Panc1 (cell line): ENCODE data around the gene SORBS1. TPM values are rescaled to one million over a fixed set of nuclear protein-coding genes. Genes with fewer than 3 reads are reported as not detected.
A peak's percentile ranks its signal among the peaks of the same experiment; 100 is the strongest.

Experiments used
- ATAC-seq: fragments of 200-7000 bp; cut with Tn5 transposase; 2 replicates; pipeline ENCODE4 v1.9.1; 2020; ENCODE audit warnings: mild to moderate bottlenecking, moderate library complexity
- BruUV-seq: library from RNA; stranded (reverse); fragments of 400-500 nt; replicated peaks from 2 replicates; lab custom pipeline; 2021; lab: Mats Ljungman, UMichigan
- CTCF ChIA-PET: fragments of 300-600 bp; sonication (Branson Sonifier 250); formaldehyde crosslinking; loops from one replicate; lab custom pipeline; 2022; ENCODE audit warnings: antibody characterized with exemption; lab: Charles Lee
- POLR2A ChIA-PET: fragments of 300-600 bp; sonication (Branson Sonifier 250); formaldehyde crosslinking; loops from one replicate; lab custom pipeline; 2022; ENCODE audit warnings: antibody characterized with exemption; lab: Charles Lee
- DNase-seq: peaks from one replicate; pipeline ENCODE4 v3.0.0-alpha.2; 2010; ENCODE audit warnings: low read depth, low spot score
- H3K27ac ChIP-seq: 2 replicates; pipeline ENCODE4 v1.5.1; 2011; ENCODE audit warnings: mild to moderate bottlenecking, low read length, inconsistent platforms
- H3K27me3 ChIP-seq: fragments of 200-500 bp; sonication (Bioruptor generic); 2 replicates; pipeline ENCODE4 v1.6.0; 2014; ENCODE audit warnings: low read length, inconsistent platforms; ENCODE audit not compliant: control insufficient read depth, insufficient read depth
- H3K36me3 ChIP-seq: fragments of 200-500 bp; sonication (Bioruptor generic); 2 replicates; pipeline ENCODE4 v1.5.1; 2014; ENCODE audit warnings: inconsistent platforms, mild to moderate bottlenecking, low read length, moderate library complexity; ENCODE audit not compliant: control insufficient read depth, insufficient read depth
- H3K4me1 ChIP-seq: 2 replicates; pipeline ENCODE4 v1.5.1; 2011; ENCODE audit warnings: inconsistent platforms, mild to moderate bottlenecking, low read length, moderate library complexity; ENCODE audit not compliant: control insufficient read depth, insufficient read depth
- H3K4me3 ChIP-seq, 2 experiments: 2 replicates each; pipeline ENCODE4 v1.5.1; 2011 to 2012; ENCODE audit warnings: low read depth in 2 of 2, low read length in 2 of 2, mild to moderate bottlenecking in 2 of 2, inconsistent platforms in 1 of 2, moderate library complexity in 1 of 2
- H3K9me3 ChIP-seq: fragments of 200-500 bp; sonication (Bioruptor generic); 2 replicates; pipeline ENCODE4 v1.5.1; 2014; ENCODE audit warnings: low read depth, mild to moderate bottlenecking, inconsistent platforms, low read length, moderate library complexity; ENCODE audit not compliant: control insufficient read depth, insufficient read depth
- POLR2AphosphoS5 ChIP-seq: IDR thresholded peaks from 2 replicates; pipeline ENCODE4 v1.6.1; 2012; ENCODE audit warnings: mild to moderate bottlenecking, low read depth, low read length, moderate library complexity
- REST ChIP-seq, 2 experiments: IDR thresholded peaks; 2 replicates each; pipeline ENCODE4 v1.6.1; 2011 to 2012; ENCODE audit warnings: low read depth in 2 of 2, control low read depth in 1 of 2, low read length in 1 of 2, mild to moderate bottlenecking in 1 of 2, moderate library complexity in 1 of 2; ENCODE audit not compliant: insufficient read depth in 1 of 2
- SIN3A ChIP-seq: IDR thresholded peaks from 2 replicates; pipeline ENCODE4 v1.6.1; 2012; ENCODE audit warnings: low read depth, mild to moderate bottlenecking, low read length, moderate library complexity, borderline replicate concordance; ENCODE audit not compliant: insufficient read depth
- TCF7L2 ChIP-seq: IDR thresholded peaks from 2 replicates; pipeline ENCODE4 v1.6.1; 2011; ENCODE audit warnings: mild to moderate bottlenecking, low read depth, low read length, inconsistent platforms
- in situ Hi-C: cut with HindIII; loops from 2 replicates; pipeline ENCODE4 v1.10.0; 2016; ENCODE audit warnings: low sequenced_read_pairs, low pct_unique_long_range_greater_than_20kb
- intact Hi-C: fragments of 100-400 bp; cut with micrococcal nuclease; formaldehyde crosslinking; loops from one replicate; pipeline ENCODE4 v1.10.0; 2022; ENCODE audit not compliant: unreplicated experiment
- total RNA-seq: library from RNA; stranded (reverse); gene quantifications from one replicate; pipeline ENCODE4 v1.2.1, GENCODE V29; 2021; ENCODE audit not compliant: unreplicated experiment
- TF ChIP-seq, protein P1 (sequence below): fragments of 450-650 bp; IDR thresholded peaks from 2 replicates; pipeline ENCODE4 v1.5.1; 2017; ENCODE audit warnings: mild to moderate bottlenecking

SORBS1 gene
- total RNA-seq, 1 experiment from 2014 or later: 29.4 TPM

GRCh38 chr10:95478935-95479334 lies 82.2 kb downstream of the SORBS1 start:
- TF ChIP-seq POLR2AphosphoS5 (no peak), TCF7L2 (no peak), REST (IDR thresholded peaks at IDR 0.05; ENCODE audit: insufficient read depth in 1 of 2, low read depth in 2 of 2, low read length in 1 of 2) (no peak), SIN3A (no peak)
- TF ChIP-seq, protein P1, sequence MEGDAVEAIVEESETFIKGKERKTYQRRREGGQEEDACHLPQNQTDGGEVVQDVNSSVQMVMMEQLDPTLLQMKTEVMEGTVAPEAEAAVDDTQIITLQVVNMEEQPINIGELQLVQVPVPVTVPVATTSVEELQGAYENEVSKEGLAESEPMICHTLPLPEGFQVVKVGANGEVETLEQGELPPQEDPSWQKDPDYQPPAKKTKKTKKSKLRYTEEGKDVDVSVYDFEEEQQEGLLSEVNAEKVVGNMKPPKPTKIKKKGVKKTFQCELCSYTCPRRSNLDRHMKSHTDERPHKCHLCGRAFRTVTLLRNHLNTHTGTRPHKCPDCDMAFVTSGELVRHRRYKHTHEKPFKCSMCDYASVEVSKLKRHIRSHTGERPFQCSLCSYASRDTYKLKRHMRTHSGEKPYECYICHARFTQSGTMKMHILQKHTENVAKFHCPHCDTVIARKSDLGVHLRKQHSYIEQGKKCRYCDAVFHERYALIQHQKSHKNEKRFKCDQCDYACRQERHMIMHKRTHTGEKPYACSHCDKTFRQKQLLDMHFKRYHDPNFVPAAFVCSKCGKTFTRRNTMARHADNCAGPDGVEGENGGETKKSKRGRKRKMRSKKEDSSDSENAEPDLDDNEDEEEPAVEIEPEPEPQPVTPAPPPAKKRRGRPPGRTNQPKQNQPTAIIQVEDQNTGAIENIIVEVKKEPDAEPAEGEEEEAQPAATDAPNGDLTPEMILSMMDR: no peak
- Histone ChIP-seq H3K4me1 (peaks cover 28% of the 10 kb centered on the region), H3K9me3 (no peaks in the 10 kb centered on the region), H3K27ac (0 out of 2 replicates have a peak overlapping the region, but pooled peaks have one; percentile 2), H3K36me3 (no peaks in the 10 kb centered on the region), H3K4me3 (no peak overlapping the region), H3K27me3 (no peaks in the 10 kb centered on the region)
- DNase-seq (no peak), ATAC-seq (no peak)
- CTCF ChIA-PET: interaction anchor here (0.9 kb wide), 1 partner anchor 449 kb away, joined by 11 read pairs; no protein-coding TSS in a partner anchor
- intact Hi-C loops: no loop called here
- POLR2A ChIA-PET: no interaction called here
- in situ Hi-C loops: no loop called here
- no TSS peak for BruUV-seq

GRCh38 chr10:95478185-95478584 lies 83.0 kb downstream of the SORBS1 start:
- ChIA-PET CTCF (interaction anchor here (0.9 to 1.4 kb wide), 2 partner anchors 47 to 448 kb away, joined by 3 to 11 read pairs; no protein-coding TSS in a partner anchor), POLR2A (no interaction called here)
- Histone ChIP-seq H3K27ac (peak overlapping the region; percentile 11; the same call in 1 of the 2 replicates), H3K4me1 (peaks cover 31% of the 10 kb centered on the region), H3K4me3 (no peak overlapping the region), H3K27me3 (no peaks in the 10 kb centered on the region), H3K36me3 (no peaks in the 10 kb centered on the region), H3K9me3 (no peaks in the 10 kb centered on the region)
- no peak for DNase-seq
- intact Hi-C loops: no loop called here
- in situ Hi-C loops: no loop called here
- TF ChIP-seq SIN3A: no peak
- no peak for TF ChIP-seq POLR2AphosphoS5
- TF ChIP-seq, protein P1: no peak
- no peak for TF ChIP-seq TCF7L2
- TF ChIP-seq REST (IDR thresholded peaks at IDR 0.05; ENCODE audit: insufficient read depth in 1 of 2, low read depth in 2 of 2, low read length in 1 of 2): no peak
- ATAC-seq: no peak
- no TSS peak for BruUV-seq
